Hindlimb muscle (tissue), 1 donor: Measurements from ENCODE around the gene CDK10. TPM values are rescaled to one million over a fixed set of nuclear protein-coding genes. Genes with fewer than 3 reads are reported as not detected.
"Not testable (repeated sequence)": the region's sequence is repeated elsewhere in the genome, so short reads cannot be mapped to it uniquely, and the experiment has no call there.

Experiments used
- DNase-seq: peaks from one replicate; pipeline ENCODE4 v3.0.0-alpha.2; 2013
- polyA plus RNA-seq: library from polyadenylated mRNA; unstranded; fragments of 120-200 nt; gene quantifications from one replicate; pipeline ENCODE4 v1.2.1, GENCODE V29; 2013; ENCODE audit not compliant: insufficient read length

Gene CDK10
- polyA plus RNA-seq, 1 donor, result 65.0 TPM

DNA sequence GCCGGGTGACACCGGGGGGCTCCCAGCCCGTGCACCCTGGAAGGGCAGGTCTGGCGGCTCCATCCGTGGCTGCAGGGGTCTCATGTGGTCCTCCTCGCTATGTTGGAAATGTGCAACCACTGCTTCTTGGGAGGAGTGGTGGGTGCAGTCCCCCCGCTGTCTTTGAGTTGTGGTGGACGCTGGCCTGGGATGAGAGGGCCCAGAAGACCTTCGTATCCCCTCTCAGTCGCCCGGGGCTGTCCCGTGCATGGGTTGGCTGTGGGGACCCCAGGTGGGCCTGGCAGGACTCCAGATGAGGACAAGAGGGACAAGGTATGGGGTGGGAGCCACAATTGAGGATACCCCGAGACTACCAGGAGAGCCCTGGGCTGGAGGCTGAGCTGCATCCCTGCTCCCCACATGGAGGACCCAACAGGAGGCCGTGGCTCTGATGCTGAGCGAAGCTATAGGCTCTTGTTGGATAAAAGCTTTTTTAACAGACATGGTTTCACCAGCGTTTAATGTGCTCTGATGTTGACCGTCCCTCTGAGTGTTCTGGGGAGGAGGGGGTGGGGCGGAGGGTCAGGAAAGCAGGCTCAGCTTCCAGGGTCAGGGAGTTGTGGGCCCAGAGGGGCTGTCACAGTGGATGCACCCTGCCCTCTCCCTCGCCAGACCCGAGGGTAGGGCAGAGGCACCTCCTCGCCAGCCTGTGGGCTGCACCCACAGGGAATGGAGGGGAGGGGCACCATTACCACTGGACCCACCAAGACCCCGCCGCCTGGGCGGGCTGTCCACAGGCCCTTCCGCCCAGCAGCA lies 9.6 kb downstream of the CDK10 start:
- no peak for DNase-seq

DNA sequence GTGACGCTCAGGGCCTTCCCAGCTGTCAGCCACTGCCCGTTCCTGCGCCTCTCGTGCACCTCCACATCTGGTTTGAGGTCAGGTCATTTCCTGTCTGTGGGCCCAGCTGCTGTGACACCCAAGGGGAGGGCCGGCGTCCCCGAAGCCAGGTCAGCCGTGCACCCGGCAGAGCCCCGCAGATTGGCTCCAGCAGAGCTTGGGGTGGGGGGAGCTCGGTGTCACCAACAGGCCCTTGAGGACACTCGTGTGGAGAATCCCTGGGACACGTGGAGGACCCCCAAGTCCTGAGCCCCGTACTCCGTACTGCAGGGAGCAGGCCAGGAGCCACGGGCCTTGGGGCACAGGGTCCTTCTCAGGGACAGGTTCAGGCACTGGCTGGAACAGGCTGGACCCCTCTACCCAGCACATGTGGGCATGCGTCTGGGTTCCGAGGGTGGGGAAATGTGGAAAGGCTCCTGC lies 10.2 kb downstream of the CDK10 start:
- no peak for DNase-seq

DNA sequence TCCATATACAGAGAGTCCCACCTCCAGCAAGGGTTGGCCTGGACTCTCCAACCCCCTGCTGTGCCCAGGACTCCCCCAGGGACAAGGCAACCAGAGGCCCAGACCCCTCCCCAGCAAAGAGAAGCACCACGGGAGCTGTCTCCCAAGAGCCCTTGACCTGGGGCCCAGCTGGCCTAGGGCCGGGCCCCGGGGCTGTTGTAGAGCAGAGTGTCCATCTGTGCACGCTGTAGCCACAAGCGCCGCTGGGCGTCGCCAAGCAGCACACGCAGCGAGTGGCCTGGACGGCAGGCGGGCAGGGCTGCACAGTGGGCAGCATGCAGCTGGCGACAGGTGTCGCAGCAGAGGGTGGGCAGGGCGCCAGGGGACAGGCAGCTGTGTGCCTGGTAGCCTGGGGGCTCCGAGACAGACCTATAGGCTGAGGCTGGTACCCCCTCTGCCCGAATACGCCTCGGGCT lies 10.7 kb downstream of the CDK10 start:
- DNase-seq, result peak; percentile 54

DNA sequence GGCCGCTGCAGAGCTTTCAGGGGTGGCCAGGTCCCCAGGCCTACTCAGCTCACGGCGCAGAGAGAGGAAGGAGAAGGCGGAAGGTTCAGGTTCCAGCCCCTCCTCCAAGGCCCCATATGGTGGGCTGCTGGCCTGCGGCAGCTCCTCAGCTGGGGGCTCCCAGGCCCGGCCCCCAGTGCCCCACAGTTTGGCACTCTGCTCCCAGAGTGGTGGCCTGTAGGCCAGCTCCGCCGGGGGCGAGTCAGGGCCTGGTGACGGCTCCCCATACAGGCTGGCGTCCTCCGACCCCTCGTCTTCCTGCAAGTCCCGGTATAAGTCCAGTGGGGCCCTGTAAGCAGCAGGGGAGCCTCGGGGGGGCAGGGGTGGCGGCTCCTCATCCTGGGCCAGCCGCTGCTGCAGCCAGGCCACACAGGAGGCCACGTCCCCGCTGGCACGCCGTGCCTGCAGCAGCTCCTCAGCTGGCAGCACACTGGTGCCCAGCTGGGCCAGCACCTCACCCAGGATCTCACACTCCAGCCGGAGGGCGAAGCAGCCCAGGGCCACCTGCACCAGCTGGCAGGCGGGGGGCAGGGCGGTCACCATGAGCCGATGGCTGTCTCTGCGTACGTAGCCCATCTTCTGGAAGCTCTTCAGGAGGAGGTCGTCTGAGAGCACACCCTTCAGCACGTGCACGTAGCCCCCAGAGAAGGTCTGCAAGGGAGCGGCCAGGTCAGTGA lies 11.3 kb downstream of the CDK10 start:
- no peak for DNase-seq

DNA sequence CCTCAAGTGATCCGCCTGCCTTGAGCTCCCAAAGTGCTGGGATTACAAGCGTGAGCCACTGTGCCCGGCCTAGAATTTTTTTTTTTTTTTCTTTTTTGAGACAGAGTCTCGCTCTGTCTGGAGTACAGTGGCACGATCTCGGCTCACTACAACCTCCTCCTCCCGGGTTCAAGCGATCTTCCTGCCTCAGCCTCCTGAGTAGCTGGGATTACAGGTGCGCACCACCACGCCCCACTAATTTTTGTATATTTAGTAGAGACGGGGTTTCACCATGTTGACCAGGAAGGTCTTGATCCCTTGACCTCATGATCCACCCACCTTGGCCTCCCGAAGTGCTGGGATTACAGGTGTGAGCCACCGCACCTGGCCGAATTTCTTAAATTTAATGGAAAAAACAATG lies 12.2 kb downstream of the CDK10 start:
- DNase-seq, result not testable (repeated sequence)

DNA sequence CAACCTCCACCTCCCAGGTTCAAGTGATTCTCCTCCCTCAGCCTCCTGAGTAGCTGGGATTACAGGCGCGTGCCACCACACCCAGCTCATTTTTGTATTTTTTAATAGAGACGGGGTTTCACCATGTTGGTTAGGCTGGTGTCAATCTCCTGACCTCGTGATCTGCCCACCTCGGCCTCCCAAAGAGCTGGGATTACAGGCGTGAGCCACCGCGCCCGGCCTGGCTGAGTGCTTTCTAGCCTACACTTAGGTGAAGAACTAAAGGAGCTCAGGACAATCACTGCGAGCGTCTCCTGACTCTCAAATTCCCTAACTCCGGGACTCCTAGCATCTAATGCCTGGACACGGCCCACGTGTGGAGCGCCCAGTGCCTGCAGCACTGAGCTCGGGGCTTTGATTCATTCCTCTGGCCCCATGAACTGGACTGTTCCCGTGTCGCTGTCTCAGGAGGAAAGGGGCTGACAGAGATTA lies 13.2 kb downstream of the CDK10 start:
- DNase-seq, result not testable (repeated sequence)

DNA sequence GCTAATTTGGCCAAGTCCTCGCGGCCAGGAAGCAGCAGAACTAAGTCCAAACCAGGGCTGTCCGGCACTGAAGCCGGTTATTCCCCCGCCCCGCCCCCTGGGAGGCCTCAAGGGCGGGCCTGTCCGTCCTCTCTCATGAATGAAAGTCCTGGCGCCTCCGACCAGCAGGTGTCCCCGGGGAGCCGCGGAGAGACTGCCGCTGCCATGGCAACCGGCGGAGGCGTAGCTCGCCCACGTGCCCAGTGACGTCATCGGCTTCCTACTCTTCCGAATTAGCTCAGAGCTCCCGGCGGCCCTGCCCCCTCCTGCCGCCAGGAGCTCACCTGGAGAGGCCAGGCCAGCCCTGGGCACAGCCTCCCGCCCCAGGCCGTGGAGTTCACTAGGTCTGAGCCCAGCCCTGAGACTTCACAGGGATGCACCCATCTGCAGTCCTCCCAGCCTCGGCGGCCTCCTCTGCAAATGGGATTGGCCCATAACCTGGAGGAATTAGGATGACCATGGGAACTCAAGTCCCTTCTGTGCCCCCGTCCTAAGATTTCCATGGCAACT lies 13.7 kb downstream of the CDK10 start:
- peak; percentile 89 for DNase-seq

DNA sequence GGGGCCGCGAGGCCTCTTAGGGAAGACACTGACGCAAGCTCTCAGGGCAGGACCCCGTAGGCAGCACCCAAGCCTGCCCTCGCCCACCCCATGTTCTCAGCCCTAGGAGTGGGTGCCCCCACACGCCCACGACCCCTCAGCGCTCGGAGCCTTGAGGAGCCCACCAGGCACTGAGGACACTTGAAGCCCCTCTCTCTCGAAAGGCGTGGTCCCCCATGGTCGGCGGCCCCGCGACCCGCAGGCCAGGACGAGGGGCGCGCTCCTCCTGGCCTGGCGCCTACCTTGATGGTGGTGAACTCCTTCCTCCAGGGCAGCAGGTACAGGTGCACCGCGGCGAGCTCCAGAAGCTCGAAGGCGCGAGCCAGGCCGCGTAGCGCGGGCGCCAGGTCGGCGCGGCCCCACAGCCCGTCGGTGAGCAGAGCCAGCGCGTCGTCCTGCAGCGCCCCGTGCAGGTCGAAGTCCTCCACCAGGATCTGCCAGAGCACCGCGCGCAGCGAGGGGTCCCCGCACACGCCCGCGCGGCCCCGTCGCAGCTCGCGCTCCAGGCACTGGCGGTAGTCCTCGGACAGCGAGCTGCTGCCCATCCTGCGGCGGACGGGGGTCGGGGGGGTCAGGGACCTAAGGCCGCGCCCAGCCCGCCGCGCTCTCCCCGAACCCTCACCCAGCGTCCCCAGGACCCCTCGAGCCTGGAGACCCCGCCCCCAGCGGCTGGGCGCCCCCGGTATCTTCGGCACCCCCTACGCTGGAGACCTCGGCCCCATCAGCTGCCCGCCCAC lies 14.3 kb downstream of the CDK10 start:
- DNase-seq, result peak; percentile 63

DNA sequence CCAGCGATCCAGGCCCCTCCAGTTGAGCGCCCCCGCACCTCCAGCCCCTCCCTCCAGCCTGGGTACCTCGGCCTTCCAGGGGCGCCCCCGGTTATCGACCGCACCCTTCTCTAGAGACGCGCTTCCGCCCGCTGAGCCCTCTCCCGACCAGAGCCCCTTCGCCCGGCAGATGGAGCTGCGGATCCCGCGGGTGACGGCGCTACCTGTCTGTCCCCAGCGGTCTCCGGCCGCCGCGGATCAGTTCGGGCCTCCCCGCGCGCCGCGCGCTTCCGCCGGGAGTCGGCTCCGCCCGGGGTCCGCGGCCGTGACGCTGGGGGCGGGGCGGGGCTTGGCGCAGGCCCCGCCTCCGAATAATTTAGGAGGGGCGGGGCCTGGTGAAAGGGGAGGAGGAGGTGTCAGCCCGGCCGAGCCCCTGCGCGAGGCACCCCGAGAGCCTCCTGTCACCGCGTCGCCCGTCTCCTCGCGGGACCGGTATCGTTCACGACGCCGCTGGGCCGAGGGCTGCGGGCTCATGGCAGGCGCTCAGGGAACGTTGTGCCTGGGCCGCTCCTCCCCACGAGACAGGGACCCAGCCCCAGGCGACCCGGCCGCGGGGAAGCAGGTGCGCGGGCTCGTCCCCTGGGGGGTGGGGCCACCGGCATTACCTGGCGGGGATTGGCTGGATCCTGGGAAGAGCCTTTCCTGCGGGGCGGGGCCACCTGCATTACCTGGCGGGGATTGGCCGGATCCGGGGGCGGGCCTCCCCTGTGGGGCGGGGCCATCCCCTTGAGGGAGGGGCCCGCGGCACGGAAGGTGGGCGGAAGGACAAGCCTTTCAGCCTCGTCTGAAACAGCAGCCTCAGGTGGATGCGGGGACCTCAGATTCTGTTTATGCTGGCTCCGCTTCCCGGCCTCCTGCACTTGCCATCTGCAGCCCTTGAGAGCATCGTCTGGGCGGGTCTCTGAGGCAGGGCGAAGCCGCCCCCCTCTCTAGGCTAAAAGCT lies 15.2 kb downstream of the CDK10 start, which contains the start of gene SPATA2L:
SPATA2L (minus strand) TSS at position 281 of the 982 bp plus-strand sequence. CDS start 473 bp downstream, outside the sequence.
- peak; percentile 75 for DNase-seq

DNA sequence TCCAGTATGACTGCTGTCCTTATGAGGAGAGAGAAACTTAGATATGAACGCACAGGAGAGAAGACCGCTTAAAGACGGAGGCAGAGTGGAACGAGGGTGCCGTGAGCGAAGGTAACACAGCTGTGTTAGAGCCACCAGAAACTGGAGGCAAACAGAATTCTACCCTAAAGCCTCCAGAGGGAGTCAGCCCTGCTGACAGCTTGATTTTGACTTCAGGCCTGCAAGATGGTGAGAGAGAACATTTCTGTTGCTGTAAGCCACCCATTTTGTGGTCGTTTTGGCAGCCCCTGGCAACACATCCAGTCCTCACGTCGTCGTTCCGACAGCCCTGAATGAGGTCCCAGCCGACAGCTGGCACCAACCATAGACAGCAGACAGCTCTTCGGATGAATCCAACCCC lies 17.8 kb downstream of the CDK10 start:
- no peak for DNase-seq

DNA sequence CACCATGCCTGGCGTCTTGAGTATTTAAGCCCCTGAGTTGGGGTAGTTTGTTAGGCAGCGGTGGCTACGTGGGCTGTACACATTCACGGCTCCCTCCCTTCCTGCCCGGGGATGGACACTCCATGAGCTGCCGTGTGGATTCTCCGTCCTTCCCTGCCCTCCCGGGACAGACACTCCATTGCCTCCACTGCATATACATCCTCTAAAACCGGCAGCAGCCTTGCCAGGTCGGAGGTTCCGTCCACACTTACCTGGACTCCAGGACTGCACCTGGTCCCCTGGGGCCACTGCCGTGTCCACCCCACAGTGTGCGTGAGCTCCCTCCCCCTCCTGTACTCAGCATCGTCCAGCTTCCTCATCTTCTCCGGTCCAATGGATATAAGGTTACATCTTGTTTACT lies 18.5 kb downstream of the CDK10 start:
- no peak for DNase-seq

DNA sequence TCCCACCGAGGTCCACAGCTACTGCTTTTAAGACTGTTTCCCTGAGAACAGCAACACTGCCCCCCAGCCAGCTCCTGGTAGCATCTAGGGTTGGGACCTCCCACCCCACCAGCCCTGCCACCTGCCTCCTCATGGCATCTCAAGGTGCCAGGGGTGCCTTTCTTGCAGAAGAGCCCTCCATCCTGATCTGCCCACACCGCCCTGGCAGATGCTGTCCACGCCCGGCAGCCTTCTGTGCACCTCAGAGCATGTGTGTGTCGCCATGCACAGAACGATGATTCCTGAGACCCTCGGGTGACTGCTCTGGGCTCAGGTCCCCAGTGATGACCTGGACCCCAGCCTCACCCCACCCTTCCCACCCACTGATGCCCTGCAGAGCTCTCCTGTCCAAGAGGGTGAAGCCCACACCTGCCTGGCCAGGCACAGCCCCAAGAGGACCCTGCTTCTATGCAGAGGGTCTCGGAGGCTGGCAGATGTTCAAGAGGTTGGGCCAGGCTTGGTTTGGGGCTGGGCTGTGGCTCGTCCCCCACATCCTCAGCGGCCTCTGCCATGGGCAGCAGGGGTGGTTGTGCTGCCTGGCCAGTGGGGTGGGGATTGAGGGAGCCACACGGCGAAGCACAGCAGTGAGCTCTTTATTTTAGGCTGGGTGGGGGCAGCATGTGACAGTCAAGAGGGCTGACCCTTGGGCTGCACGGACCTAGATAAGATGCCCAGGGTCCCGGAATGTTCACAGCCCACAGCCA lies 20.2 kb downstream of the CDK10 start:
- no peak for DNase-seq

DNA sequence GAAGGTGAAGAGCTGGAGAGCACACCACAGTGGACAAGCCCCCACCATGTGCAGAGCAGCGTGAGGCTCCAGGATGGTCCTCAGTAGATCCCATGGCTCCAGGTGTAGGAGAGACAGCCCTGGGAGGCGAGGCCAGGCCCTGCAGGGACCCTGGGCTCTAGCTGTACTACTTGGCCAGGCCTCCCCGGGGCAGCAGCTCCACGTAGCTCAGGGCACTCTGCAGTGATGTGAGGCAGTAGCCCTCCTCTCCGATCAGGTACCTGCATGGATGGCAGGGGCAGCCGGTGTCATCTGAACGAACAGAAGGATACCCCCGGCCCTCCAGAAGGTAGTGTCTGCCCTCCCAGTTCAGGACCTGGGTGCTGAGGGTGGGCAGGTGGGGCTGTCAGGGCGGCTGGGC lies 21.2 kb downstream of the CDK10 start:
- no peak for DNase-seq

DNA sequence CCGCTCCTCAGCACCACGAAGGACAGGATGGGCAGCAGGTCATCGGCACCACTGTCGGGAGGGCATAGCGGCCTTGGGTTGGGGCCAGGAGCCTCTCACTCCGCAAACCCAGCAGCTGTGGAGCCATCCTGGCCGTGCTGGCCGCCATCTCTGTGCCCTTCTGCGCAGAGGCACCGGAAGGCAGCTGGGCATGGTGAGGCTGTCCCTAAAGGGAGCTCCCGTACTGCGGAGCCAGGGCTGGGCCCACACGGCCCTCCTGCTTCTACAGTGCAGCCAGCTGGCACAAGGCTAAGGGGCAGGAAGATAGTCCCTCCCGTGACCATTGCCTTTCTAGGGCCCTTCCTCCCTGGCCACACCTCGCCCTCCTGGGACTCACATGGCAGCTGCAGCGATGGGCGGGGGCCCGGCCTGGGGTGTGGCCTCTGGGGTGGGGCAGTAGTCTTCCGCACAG lies 22.0 kb downstream of the CDK10 start:
- DNase-seq, result no peak

DNA sequence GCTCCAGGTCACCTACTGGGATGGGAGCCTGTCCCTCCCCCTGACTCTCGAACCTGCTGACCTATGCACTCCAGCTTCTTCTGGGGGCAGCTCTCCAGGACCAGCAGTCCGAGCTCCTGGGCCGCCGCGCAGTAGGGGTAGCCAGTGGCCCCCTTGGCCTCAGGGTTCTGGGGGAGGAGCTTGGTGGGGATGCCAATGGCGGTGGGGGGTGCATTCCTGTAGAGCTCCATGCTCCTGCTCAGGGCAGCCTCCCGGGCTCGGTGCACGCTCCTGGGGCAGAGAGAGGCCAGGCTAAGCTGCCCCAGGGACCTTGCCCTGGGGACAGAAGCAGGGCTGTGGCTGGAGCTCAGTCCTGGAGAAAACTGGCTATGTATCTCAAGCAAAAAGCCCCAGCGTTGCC lies 22.7 kb downstream of the CDK10 start:
- no peak for DNase-seq

DNA sequence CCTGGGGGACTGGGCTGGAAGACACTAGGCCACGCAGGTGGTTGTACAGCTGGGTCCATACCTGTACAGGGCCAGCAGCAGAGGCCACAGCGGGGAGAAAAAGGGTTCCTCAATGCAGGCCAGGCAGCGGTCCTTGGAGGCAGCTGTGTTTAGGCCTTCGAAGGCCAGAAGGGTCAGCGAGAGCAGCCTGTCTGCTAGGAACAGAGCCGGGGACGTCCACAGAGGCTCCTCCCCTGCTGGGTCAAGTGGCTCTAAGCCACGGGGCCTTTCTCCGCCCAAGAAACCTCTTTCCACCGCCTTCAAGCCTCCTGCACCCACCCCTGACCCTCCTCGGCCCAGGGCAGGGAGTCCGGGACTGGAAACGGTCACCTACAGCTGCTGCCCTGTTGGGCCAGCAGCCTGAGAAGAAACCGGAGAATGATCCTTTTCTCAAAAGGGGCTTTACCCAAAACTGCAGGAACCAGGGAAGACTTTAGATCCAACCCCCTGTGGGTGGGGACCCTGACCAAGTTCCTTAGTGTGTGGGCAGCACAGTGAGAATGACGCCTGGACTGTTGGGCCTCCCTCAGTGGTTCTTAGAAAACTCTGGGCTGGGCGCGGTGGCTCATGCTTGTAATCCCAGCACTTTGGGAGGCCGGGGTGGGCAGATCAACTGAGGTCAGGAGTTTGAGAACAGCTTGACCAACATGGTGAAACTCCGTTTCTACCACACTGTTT lies 23.4 kb downstream of the CDK10 start:
- DNase-seq, result no peak

DNA sequence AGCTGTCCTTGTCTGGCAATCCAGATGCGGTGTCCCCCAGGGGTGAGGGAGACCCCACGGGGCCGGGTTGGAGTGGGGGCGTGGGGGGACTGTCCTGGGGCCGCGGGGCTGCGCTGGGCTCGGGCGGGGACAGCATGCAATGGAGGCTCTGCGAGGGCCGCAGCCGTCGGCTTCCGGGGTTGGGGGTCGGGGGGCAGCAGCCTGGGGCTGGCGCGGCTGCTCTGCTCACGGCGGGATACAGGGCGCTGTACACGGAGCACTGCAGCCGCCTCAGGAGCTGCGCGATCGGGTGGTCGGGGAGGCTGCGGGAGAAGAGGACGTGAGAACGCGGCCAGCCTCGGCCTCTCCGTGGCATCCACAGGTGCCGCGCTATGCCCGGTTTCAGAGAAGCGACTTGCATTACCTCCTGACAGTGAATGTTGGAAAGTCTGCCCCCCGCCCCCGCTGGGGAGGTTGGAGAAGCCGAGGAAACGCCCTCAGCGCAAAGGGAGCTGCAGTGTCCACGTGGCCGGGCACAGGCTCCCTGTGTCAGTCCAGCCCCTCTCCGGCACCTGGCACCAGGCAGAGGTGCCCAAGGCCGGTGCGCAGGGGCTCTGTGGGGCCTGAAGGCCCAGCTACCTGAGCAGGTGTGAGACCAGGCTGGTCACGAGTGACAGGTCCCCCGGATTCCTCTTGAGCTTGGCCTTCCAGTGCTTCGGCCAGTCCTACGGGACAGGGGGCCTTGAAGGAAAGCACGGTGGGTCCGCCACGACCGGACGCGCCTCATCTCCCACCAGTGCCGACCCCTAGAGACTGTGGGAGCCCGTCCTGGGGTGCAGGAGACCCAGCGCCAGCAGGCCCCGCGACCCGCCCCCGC lies 24.4 kb downstream of the CDK10 start:
- no peak for DNase-seq

DNA sequence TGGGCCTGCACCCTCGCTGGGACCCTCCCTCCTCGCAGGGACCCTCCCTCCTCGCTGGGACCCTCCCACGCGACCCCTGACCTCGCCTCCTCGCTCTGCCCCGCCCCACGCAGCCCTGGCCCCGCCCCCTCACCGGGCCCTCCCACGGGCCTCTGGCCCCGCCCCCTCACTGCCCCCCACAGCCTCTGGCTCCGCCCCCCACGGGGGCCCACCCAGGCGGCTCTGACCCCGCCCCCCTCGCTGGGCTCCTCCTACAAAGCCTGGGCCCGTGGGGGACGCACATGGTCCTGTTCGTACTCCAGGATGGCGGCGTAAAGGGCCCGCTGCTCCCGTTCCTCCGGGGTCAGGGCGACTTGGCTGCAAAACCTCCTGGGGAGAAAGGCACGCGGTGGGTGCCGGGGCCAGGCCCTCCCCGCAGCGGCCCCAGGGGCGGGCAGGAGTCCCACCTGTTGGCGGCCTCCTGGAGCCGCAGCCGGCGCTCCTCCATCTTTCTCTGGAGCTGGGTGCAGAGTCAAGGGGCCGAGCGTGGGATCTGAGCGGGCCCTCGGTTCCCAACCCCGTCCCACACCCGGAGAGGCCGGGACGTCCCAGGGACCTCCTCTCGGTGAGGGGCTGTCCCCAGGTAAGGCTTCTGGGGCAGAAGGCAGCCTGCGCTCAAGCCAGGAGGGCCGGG lies 25.2 kb downstream of the CDK10 start:
- no peak for DNase-seq
